Cardiac muscle cell (in vitro differentiated cells and primary cell): ENCODE results near the gene SMAD2. TPM values are rescaled to one million over a fixed set of nuclear protein-coding genes. Genes with fewer than 3 reads are reported as not detected.

Experiments used
- DNase-seq, 2 donors: peaks; one replicate each; pipeline versions ENCODE4 v3.0.0 to v3.0.0-alpha.2; 2010 to 2017; ENCODE audit warnings: low read depth in 1 of 2, low spot score in 1 of 2
- H3K27ac ChIP-seq: fragments of 200-600 bp; sonication (generic); 2 replicates; pipeline ENCODE4 v1.5.1; 2016
- H3K27me3 ChIP-seq: fragments of 200-600 bp; sonication (generic); 2 replicates; pipeline ENCODE4 v1.6.0; 2016; ENCODE audit warnings: control low read depth
- H3K36me3 ChIP-seq: fragments of 200-600 bp; sonication (generic); 2 replicates; pipeline ENCODE4 v1.5.1; 2016; ENCODE audit warnings: control low read depth
- H3K4me1 ChIP-seq: fragments of 200-600 bp; sonication (generic); 2 replicates; pipeline ENCODE4 v1.8.1; 2017; ENCODE audit warnings: low read depth, mild to moderate bottlenecking, mixed run types
- H3K4me3 ChIP-seq: fragments of 200-600 bp; sonication (generic); 2 replicates; pipeline ENCODE4 v1.5.1; 2016; ENCODE audit warnings: mild to moderate bottlenecking
- H3K9me3 ChIP-seq: fragments of 200-600 bp; sonication (generic); 2 replicates; pipeline ENCODE4 v1.5.1; 2017; ENCODE audit warnings: low read depth, mild to moderate bottlenecking, control low read depth
- polyA plus RNA-seq: library from polyadenylated mRNA; unstranded; fragments of >200 nt; fragmentation: Nextera tagmentation; extraction: Ambion mirVana; gene quantifications from 2 replicates; pipeline ENCODE4 v1.2.1, GENCODE V29; 2016
- total RNA-seq: library from RNA; depleted of rRNA; stranded (reverse); fragments of >200 nt; gene quantifications from 2 replicates; pipeline ENCODE4 v1.2.3, GENCODE V29; 2016
- TF ChIP-seq, protein P1 (sequence below): IDR thresholded peaks from 2 replicates; pipeline ENCODE4 v1.5.1; 2012; ENCODE audit warnings: low read depth, mild to moderate bottlenecking, low read length

SMAD2 gene
- total and polyA plus RNA-seq, 2 experiments from 2014 or later = 84.6 to 85.8 TPM

DNA sequence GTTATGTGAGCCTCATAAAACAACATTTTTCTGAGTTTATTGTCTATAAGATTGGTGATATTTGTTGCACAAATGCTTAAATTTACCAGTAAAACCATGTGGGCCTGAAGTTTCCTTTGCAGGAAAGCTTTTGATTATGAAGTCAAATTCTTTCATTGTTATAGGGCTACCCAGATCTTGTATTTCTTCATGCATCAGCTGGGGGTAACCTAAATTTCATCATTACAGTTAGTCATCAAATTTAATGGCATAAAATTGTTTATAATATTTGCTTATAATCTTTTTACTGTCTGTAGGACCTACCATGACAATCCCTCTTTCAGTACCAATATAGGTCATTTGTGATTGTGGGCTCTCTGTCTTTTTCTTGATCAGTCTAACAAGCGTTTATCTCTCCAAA is 47.8 kb downstream of the SMAD2 start:
- H3K27ac ChIP-seq = no peak overlapping the region
- TF ChIP-seq, protein P1, sequence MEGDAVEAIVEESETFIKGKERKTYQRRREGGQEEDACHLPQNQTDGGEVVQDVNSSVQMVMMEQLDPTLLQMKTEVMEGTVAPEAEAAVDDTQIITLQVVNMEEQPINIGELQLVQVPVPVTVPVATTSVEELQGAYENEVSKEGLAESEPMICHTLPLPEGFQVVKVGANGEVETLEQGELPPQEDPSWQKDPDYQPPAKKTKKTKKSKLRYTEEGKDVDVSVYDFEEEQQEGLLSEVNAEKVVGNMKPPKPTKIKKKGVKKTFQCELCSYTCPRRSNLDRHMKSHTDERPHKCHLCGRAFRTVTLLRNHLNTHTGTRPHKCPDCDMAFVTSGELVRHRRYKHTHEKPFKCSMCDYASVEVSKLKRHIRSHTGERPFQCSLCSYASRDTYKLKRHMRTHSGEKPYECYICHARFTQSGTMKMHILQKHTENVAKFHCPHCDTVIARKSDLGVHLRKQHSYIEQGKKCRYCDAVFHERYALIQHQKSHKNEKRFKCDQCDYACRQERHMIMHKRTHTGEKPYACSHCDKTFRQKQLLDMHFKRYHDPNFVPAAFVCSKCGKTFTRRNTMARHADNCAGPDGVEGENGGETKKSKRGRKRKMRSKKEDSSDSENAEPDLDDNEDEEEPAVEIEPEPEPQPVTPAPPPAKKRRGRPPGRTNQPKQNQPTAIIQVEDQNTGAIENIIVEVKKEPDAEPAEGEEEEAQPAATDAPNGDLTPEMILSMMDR = no peak
- DNase-seq = peak in 1 of 2 donors; percentile 47
- peaks cover 4% of the 10 kb centered on the region for H3K36me3 ChIP-seq
- no peaks in the 10 kb centered on the region for H3K27me3 ChIP-seq
- no peaks in the 10 kb centered on the region for H3K9me3 ChIP-seq
- no peak overlapping the region for H3K4me3 ChIP-seq
- H3K4me1 ChIP-seq = peaks cover 15% of the 10 kb centered on the region

DNA sequence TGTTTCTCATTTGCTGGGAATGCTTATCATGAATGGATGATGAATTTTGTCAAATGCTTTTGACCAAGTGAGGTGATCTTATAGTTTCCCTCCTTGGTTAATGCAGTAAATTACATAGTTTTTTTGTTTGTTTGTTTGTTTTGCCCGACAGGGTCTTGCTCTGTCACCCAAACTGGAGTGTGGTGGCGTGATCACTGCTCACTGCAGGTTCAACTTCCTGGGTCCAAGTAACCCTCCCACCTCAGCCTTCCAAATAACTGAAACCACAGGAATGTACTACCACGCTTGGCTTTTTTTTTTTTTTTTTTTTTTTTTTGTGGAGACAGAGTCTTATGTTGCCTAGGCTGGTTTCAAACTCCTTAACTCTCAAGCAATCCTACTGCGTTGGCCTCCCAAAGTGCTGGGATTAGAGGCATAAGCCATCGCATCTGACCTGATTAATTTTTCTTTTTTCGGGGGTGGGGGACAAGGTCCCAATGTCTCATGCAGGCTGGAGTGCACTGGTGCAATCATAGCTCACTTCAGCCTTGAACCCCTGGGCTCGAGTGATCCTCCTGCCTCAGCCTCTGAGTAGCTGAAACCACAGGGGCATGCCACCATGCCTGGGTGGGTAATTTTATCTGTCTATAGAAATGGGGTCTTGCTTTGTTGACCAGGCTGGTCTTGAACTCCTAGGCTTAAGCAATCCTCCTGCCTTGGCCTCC is 48.6 kb downstream of the SMAD2 start:
- H3K4me3 ChIP-seq = no peak overlapping the region
- TF ChIP-seq, protein P1 = no peak
- H3K36me3 ChIP-seq = peaks cover 4% of the 10 kb centered on the region
- H3K9me3 ChIP-seq = no peaks in the 10 kb centered on the region
- no peak overlapping the region for H3K27ac ChIP-seq
- peak in 1 of 2 donors; percentile 72 for DNase-seq
- peaks cover 7% of the 10 kb centered on the region for H3K4me1 ChIP-seq
- H3K27me3 ChIP-seq = no peaks in the 10 kb centered on the region

- Histone ChIP-seq H3K4me1 (no peaks in the 10 kb centered on the region), H3K27me3 (no peaks in the 10 kb centered on the region), H3K27ac (no peak overlapping the region), H3K36me3 (peaks cover 4% of the 10 kb centered on the region), H3K4me3 (no peak overlapping the region), H3K9me3 (no peaks in the 10 kb centered on the region)
- no peak for DNase-seq
- TF ChIP-seq, protein P1 = no peak
These were observed 49.4 kb downstream of the SMAD2 start for GRCh38 chr18:47881042-47881441.

DNA sequence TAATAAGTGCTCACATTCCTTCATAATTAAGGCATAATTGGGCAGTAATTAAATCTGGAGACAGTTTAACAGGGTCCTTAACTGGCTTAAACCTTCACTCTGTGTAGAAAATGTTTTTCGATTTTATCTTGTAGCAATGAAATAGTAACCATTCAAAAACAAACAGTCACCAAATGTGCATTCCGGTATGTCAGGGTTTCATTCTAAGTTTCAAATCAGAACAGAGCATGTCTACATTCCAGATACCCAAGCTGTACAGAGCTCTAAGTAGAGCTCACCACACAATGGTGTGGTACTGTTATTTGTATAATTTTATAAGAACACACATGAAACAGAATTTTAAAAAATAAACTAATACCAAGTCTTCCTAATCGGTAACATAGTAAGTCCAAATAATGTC is 52.6 kb downstream of the SMAD2 start:
- Histone ChIP-seq H3K27ac (no peak overlapping the region), H3K4me3 (no peak overlapping the region), H3K9me3 (no peaks in the 10 kb centered on the region), H3K4me1 (no peaks in the 10 kb centered on the region), H3K27me3 (no peaks in the 10 kb centered on the region), H3K36me3 (no peaks in the 10 kb centered on the region)
- TF ChIP-seq, protein P1 = no peak
- DNase-seq = no peak

GRCh38 chr18:47876813-47877212 is 53.6 kb downstream of the SMAD2 start:
- no peak for DNase-seq
- TF ChIP-seq, protein P1 = no peak
- H3K27ac ChIP-seq = no peak overlapping the region
- H3K4me1 ChIP-seq = no peaks in the 10 kb centered on the region
- H3K4me3 ChIP-seq = no peak overlapping the region
- H3K36me3 ChIP-seq = no peaks in the 10 kb centered on the region
- no peaks in the 10 kb centered on the region for H3K9me3 ChIP-seq
- H3K27me3 ChIP-seq = no peaks in the 10 kb centered on the region
